Liver (tissue), 3 donors: ENCODE results near the gene AFF2.

ENCODE experiments used
- ATF3 ChIP-seq: IDR thresholded peaks from 2 replicates; pipeline ENCODE4 v1.6.1; 2016; ENCODE audit warnings: antibody characterized with exemption
- CTCF ChIP-seq: fragments of 150-350 bp; IDR thresholded peaks from 2 replicates; pipeline ENCODE4 v1.5.1; 2017; ENCODE audit warnings: improper control_type of control experiment, low read depth, low read length; ENCODE audit not compliant: missing input control
- GABPA ChIP-seq, 2 donors: IDR thresholded peaks in 1 of 2; conservative IDR thresholded peaks in 1 of 2; 2 replicates each; pipeline ENCODE4 v1.6.1; 2016; ENCODE audit warnings: antibody characterized with exemption in 2 of 2, mild to moderate bottlenecking in 1 of 2, moderate library complexity in 1 of 2
- JUND ChIP-seq, 2 donors: IDR thresholded peaks; 2 replicates each; pipeline ENCODE4 v1.6.1; 2016; ENCODE audit warnings: antibody characterized with exemption in 2 of 2
- RAD21 ChIP-seq, 2 donors: IDR thresholded peaks; 2 replicates each; pipeline ENCODE4 v1.6.1; 2016; ENCODE audit warnings: antibody characterized with exemption in 2 of 2, mild to moderate bottlenecking in 2 of 2
- TAF1 ChIP-seq: conservative IDR thresholded peaks from 2 replicates; pipeline ENCODE4 v1.6.1; 2016; ENCODE audit warnings: antibody characterized with exemption, mild to moderate bottlenecking
- donor health status: healthy.
- donor health status: healthy.

DNA sequence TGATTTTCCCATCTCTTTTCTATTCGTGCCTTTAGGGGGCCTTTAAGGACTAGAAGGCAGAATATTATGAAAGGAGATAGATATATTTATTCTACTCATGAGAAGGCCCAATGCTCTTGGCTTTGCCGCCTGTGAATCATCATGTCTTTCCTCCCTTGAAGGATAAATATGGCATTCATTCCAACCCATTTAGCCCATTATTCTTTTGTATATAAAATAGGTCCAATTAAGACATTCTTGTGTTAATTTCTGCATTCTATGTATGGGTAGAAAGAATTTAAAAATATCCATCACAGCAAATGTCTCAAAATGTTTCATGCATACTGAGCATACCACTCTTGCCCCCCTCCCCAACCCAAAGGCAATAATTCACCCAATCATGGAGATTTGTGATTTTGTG, 115.1 kb downstream of the AFF2 start:
- TF ChIP-seq CTCF (no peak), RAD21 (IDR thresholded peaks at IDR 0.05) (no peak), JUND (IDR thresholded peaks at IDR 0.05) (no peak), TAF1 (no peak), GABPA (IDR thresholded peaks at IDR 0.05 in 1 of 2, conservative IDR thresholded peaks at IDR 0.05 in 1 of 2) (no peak), ATF3 (no peak)
